ENCODE results near the gene PDZD7. TPM values are rescaled to one million over a fixed set of nuclear protein-coding genes. Genes with fewer than 3 reads are reported as not detected.

Gene PDZD7
- total and polyA plus RNA-seq, 2 of the 8 experiments (the other 6 are each of a cell fraction or from before 2014, with no cell fraction given), result 0.88 to 1.6 TPM

DNA sequence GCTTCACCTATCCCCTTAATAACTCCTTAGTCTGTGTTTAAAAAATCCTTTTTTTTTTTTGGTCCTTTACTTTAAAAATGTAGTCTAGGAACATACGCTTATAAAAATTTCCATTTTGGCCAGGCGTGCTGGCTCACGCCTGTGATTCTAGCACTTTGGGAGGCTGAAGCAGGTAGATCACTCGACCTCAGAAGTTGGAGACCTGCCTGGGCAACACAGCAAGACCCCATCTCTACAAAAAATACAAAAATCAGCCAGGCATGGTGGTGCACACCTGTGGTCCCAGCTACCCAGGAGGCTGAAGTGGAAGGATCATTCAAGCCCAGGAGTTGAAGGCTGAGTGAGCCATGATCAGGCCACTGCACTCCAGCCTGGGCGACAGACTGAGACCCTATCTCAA lies 45.7 kb upstream of the PDZD7 start:
- no peak overlapping the region for H3K14ac ChIP-seq (ENCODE audit: insufficient read length)
- peaks cover 0 to 1% of the 10 kb centered on the region in 2 experiments for H4K20me1 ChIP-seq (replicated peaks in 1 of 2; ENCODE audit: control insufficient read depth in 1 of 2, insufficient read depth in 2 of 2, low read length in 2 of 2)
- no peak overlapping the region for H3K23ac ChIP-seq (ENCODE audit: insufficient read length)
- POLR2A ChIA-PET (ENCODE audit: partially characterized antibody), result interaction anchor here (0.8 kb wide), 1 partner anchor 10 kb away, joined by 3 read pairs; no protein-coding TSS in a partner anchor
- no peak overlapping the region for H3K9ac ChIP-seq (replicated peaks in 1 of 4; ENCODE audit: extremely low read depth in 1 of 4, low read depth in 3 of 4, low read length in 3 of 4)
- H3K4ac ChIP-seq (replicated peaks; ENCODE audit: insufficient read length, low read depth, low read length), result no peak overlapping the region
- H2BK15ac ChIP-seq (ENCODE audit: low read length), result no peak overlapping the region
- DNase-seq (ENCODE audit: low read depth in 1 of 2, low spot score in 2 of 2), result no peak
- no peak overlapping the region for H3K56ac ChIP-seq (replicated peaks; ENCODE audit: insufficient read length, low read depth, low read length)
- CTCF ChIA-PET (ENCODE audit: partially characterized antibody), result interaction anchor here (0.7 to 59.5 kb wide), 6 partner anchors 22 to 71 kb away, joined by 3 to 2176 read pairs (median 122); partner anchors contain the start of genes KAZALD1, PDZD7 and SFXN3
- H3K4me2 ChIP-seq (ENCODE audit: insufficient read depth in 1 of 2, low read depth in 2 of 2, low read length in 2 of 2), result no peak overlapping the region
- H2BK12ac ChIP-seq (ENCODE audit: low read depth, low read length), result no peak overlapping the region
- no peak for TF ChIP-seq POLR2A (IDR thresholded peaks at IDR 0.05; ENCODE audit: control extremely low read depth in 1 of 2, low read depth in 2 of 2, low read length in 2 of 2)
- TF ChIP-seq ASH2L (IDR thresholded peaks at IDR 0.05; ENCODE audit: low read length), result no peak
- TF ChIP-seq JUN (IDR thresholded peaks at IDR 0.05; ENCODE audit: low read depth, low read length), result no peak
- TF ChIP-seq, protein P1, sequence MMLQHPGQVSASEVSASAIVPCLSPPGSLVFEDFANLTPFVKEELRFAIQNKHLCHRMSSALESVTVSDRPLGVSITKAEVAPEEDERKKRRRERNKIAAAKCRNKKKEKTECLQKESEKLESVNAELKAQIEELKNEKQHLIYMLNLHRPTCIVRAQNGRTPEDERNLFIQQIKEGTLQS (IDR thresholded peaks at IDR 0.05; ENCODE audit: insufficient read depth, low read depth, low read length), result no peak
- TF ChIP-seq HDAC2 (IDR thresholded peaks at IDR 0.05; ENCODE audit: borderline replicate concordance in 1 of 2, low read depth in 2 of 2, low read length in 2 of 2), result no peak
- TF ChIP-seq SP1 (IDR thresholded peaks at IDR 0.05; ENCODE audit: low read depth, low read length), result no peak
- H2AK5ac ChIP-seq (ENCODE audit: low read depth, low read length), result no peak overlapping the region
- H3K27me3 ChIP-seq (replicated peaks in 1 of 4; ENCODE audit: control insufficient read depth in 3 of 4, extremely low read depth in 1 of 4, insufficient read depth in 3 of 4, low read length in 3 of 4), result peaks cover 5 to 51% (median 40%) of the 10 kb centered on the region in 4 experiments
- no peak overlapping the region for H2BK5ac ChIP-seq (ENCODE audit: low read depth, low read length)
- WGBS, 2 experiments (ENCODE audit: extremely low coverage in 1 of 2, insufficient coverage in 1 of 2, insufficient read length in 1 of 2, insufficient replicate concordance in 2 of 2, low coverage in 1 of 2, low lambda C conversion rate in 2 of 2, missing lambda C conversion rate in 1 of 2), result 92% methylated on average over 5 of the region's 5 CpGs; no CpG with 5 or more reads in 1 of the 2 experiments
- no peak for FAIRE-seq
- no peak overlapping the region for H2AFZ ChIP-seq (ENCODE audit: low read length)
- no peaks in the 10 kb centered on the region for H3K79me2 ChIP-seq (ENCODE audit: control insufficient read depth in 1 of 2, insufficient read depth in 2 of 2, low read length in 2 of 2)
- no peaks in the 10 kb centered on the region for H3K36me3 ChIP-seq (ENCODE audit: control insufficient read depth in 2 of 4, insufficient read depth in 4 of 4, low read length in 3 of 4)
- H3K18ac ChIP-seq (ENCODE audit: extremely low read depth, low read length), result no peak overlapping the region
- no peaks in the 10 kb centered on the region for H3K79me1 ChIP-seq (ENCODE audit: low read depth, low read length)
- H3K9me3 ChIP-seq (ENCODE audit: insufficient read depth in 2 of 2, low read depth in 1 of 2, low read length in 1 of 2), result no peaks in the 10 kb centered on the region
- H3K23me2 ChIP-seq (ENCODE audit: low read depth, low read length), result no peaks in the 10 kb centered on the region
- H2BK120ac ChIP-seq (replicated peaks; ENCODE audit: low read depth, low read length), result no peak overlapping the region
- H3K27ac ChIP-seq (ENCODE audit: low read depth, low read length), result no peak overlapping the region
- no peak overlapping the region for H3K4me3 ChIP-seq (ENCODE audit: extremely low read depth in 1 of 4, insufficient read depth in 2 of 4, low read depth in 3 of 4, low read length in 4 of 4)
- H4K8ac ChIP-seq (ENCODE audit: extremely low read depth, insufficient read depth, low read length), result no peak overlapping the region
- no peak overlapping the region for H2BK20ac ChIP-seq (ENCODE audit: low read length)
- no peak overlapping the region for H4K91ac ChIP-seq (replicated peaks; ENCODE audit: insufficient read length, low read length)
- H3K4me1 ChIP-seq (replicated peaks in 1 of 4; ENCODE audit: control insufficient read depth in 3 of 4, insufficient read depth in 4 of 4, low read length in 3 of 4), result peaks cover 0 to 8% (median 3%) of the 10 kb centered on the region in 4 experiments; a peak in 4 of 7 replicates
- H4K5ac ChIP-seq (ENCODE audit: insufficient read length, low read depth, low read length), result no peak overlapping the region

Data from H1 (cell line).